H9 (cell line): ENCODE measurements around the gene RNPEPL1. TPM values are rescaled to one million over a fixed set of nuclear protein-coding genes. Genes with fewer than 3 reads are reported as not detected.

Source experiments
- DNase-seq: peaks from one replicate; pipeline ENCODE4 v3.0.0-alpha.2; 2017
- H2AFZ ChIP-seq: one replicate; pipeline ENCODE4 v1.6.1; 2013; ENCODE audit warnings: mild to moderate bottlenecking, low read length, control low read depth, moderate library complexity
- H2AK5ac ChIP-seq: 2 replicates; pipeline ENCODE4 v1.6.1; 2013; ENCODE audit warnings: low read length, control low read depth, mixed read lengths; ENCODE audit not compliant: insufficient read length
- H2BK120ac ChIP-seq: one replicate; pipeline ENCODE4 v1.6.1; 2013; ENCODE audit warnings: low read depth, mild to moderate bottlenecking, low read length, control low read depth, inconsistent platforms; ENCODE audit not compliant: poor library complexity, severe bottlenecking
- H2BK12ac ChIP-seq: 2 replicates; pipeline ENCODE4 v1.6.1; 2013; ENCODE audit warnings: low read length, control low read depth, mixed read lengths, low read depth; ENCODE audit not compliant: insufficient read length
- H2BK15ac ChIP-seq: 2 replicates; pipeline ENCODE4 v1.6.1; 2013; ENCODE audit warnings: low read depth, low read length, control low read depth
- H2BK20ac ChIP-seq: one replicate; pipeline ENCODE4 v1.6.1; 2013; ENCODE audit warnings: low read depth, mild to moderate bottlenecking, low read length, control low read depth, inconsistent platforms; ENCODE audit not compliant: poor library complexity, severe bottlenecking
- H2BK5ac ChIP-seq: 2 replicates; pipeline ENCODE4 v1.6.1; 2013; ENCODE audit warnings: low read length, control low read depth, mixed read lengths; ENCODE audit not compliant: insufficient read length
- H3K14ac ChIP-seq: 2 replicates; pipeline ENCODE4 v1.6.1; 2013; ENCODE audit warnings: low read length, control low read depth; ENCODE audit not compliant: insufficient read depth
- H3K18ac ChIP-seq: 2 replicates; pipeline ENCODE4 v1.6.1; 2013; ENCODE audit warnings: low read depth, mild to moderate bottlenecking, mixed read lengths, low read length, control low read depth; ENCODE audit not compliant: insufficient read length
- H3K23ac ChIP-seq: 2 replicates; pipeline ENCODE4 v1.6.1; 2013; ENCODE audit warnings: low read length, control low read depth, mixed read lengths, low read depth; ENCODE audit not compliant: insufficient read length
- H3K23me2 ChIP-seq: 2 replicates; pipeline ENCODE4 v1.6.1; 2013; ENCODE audit warnings: low read depth, mild to moderate bottlenecking, mixed read lengths, low read length, control low read depth; ENCODE audit not compliant: insufficient read length, poor library complexity, severe bottlenecking
- H3K27ac ChIP-seq: 2 replicates; pipeline ENCODE4 v1.5.1; 2013; ENCODE audit warnings: low read length, control low read depth, mixed read lengths, low read depth; ENCODE audit not compliant: insufficient read length
- H3K27me3 ChIP-seq: 2 replicates; pipeline ENCODE4 v1.6.1; 2013; ENCODE audit warnings: low read length, control low read depth, inconsistent platforms; ENCODE audit not compliant: insufficient read depth
- H3K4ac ChIP-seq: 2 replicates; pipeline ENCODE4 v1.6.1; 2013; ENCODE audit warnings: low read depth, mild to moderate bottlenecking, control low read depth, inconsistent platforms, low read length, moderate library complexity
- H3K4me1 ChIP-seq: 2 replicates; pipeline ENCODE4 v1.6.1; 2013; ENCODE audit warnings: low read length, control low read depth, inconsistent platforms; ENCODE audit not compliant: insufficient read depth
- H3K4me2 ChIP-seq: 2 replicates; pipeline ENCODE4 v1.6.1; 2013; ENCODE audit warnings: low read length, control low read depth, mixed read lengths; ENCODE audit not compliant: insufficient read length, insufficient read depth
- H3K56ac ChIP-seq: 2 replicates; pipeline ENCODE4 v1.6.1; 2013; ENCODE audit warnings: low read depth, mild to moderate bottlenecking, mixed read lengths, low read length, control low read depth; ENCODE audit not compliant: insufficient read length
- H3K79me1 ChIP-seq: 2 replicates; pipeline ENCODE4 v1.6.1; 2013; ENCODE audit warnings: low read depth, mild to moderate bottlenecking, moderate library complexity, low read length, control low read depth, inconsistent platforms; ENCODE audit not compliant: insufficient read depth, poor library complexity, severe bottlenecking
- H3K79me2 ChIP-seq: 2 replicates; pipeline ENCODE4 v1.6.1; 2013; ENCODE audit warnings: low read length, control low read depth, inconsistent platforms; ENCODE audit not compliant: insufficient read depth
- H3K9ac ChIP-seq: 2 replicates; pipeline ENCODE4 v1.6.1; 2013; ENCODE audit warnings: low read length, control low read depth, mixed read lengths; ENCODE audit not compliant: insufficient read length; ENCODE audit errors: extremely low read depth
- H3K9me3 ChIP-seq: one replicate; pipeline ENCODE4 v1.6.1; 2013; ENCODE audit warnings: low read depth, low read length, inconsistent platforms; ENCODE audit not compliant: control insufficient read depth
- H3T11ph ChIP-seq: one replicate; pipeline ENCODE4 v1.6.1; 2013; ENCODE audit warnings: mild to moderate bottlenecking, low read length, control low read depth, inconsistent platforms
- H4K20me1 ChIP-seq: one replicate; pipeline ENCODE4 v1.6.1; 2013; ENCODE audit not compliant: control insufficient read depth, insufficient read length, insufficient read depth
- H4K5ac ChIP-seq: 2 replicates; pipeline ENCODE4 v1.6.1; 2013; ENCODE audit warnings: low read depth, mild to moderate bottlenecking, mixed read lengths, low read length, control low read depth; ENCODE audit not compliant: insufficient read length
- H4K8ac ChIP-seq: replicated peaks from 2 replicates; pipeline ENCODE4 v1.6.1; 2013; ENCODE audit warnings: low read length, control low read depth, mixed read lengths, low read depth; ENCODE audit not compliant: insufficient read length
- H4K91ac ChIP-seq: 2 replicates; pipeline ENCODE4 v1.6.1; 2013; ENCODE audit warnings: low read depth, mild to moderate bottlenecking, moderate library complexity, mixed read lengths, low read length, control low read depth; ENCODE audit not compliant: insufficient read length
- H3K27ac Mint-ChIP-seq, 3 experiments: 2 replicates in 2 of 3; 3 replicates in 1 of 3; pipeline ENCODE4 v1.8.0; 2020 to 2021; ENCODE audit warnings: mixed read lengths in 3 of 3, mild to moderate bottlenecking in 1 of 3, moderate library complexity in 1 of 3
- H3K27me3 Mint-ChIP-seq: 2 replicates; pipeline ENCODE4 v1.8.0; 2021; ENCODE audit warnings: low read depth, mild to moderate bottlenecking, moderate library complexity, mixed read lengths
- H3K36me3 Mint-ChIP-seq, 3 experiments: 2 replicates in 2 of 3; 3 replicates in 1 of 3; pipeline ENCODE4 v1.8.0; 2020 to 2021; ENCODE audit warnings: low read depth in 3 of 3, mixed read lengths in 3 of 3; ENCODE audit not compliant: insufficient read depth in 1 of 3
- H3K4me1 Mint-ChIP-seq, 2 experiments: 2 replicates each; pipeline ENCODE4 v1.8.0; 2020; ENCODE audit warnings: mixed read lengths in 2 of 2
- H3K4me3 Mint-ChIP-seq, 2 experiments: 2 replicates in 1 of 2; 3 replicates in 1 of 2; pipeline ENCODE4 v1.8.0; 2020 to 2021; ENCODE audit warnings: mild to moderate bottlenecking in 2 of 2, mixed read lengths in 2 of 2, moderate library complexity in 1 of 2
- H3K9me3 Mint-ChIP-seq, 2 experiments: 2 replicates in 1 of 2; 3 replicates in 1 of 2; pipeline ENCODE4 v1.8.0; 2020; ENCODE audit warnings: mild to moderate bottlenecking in 2 of 2, mixed read lengths in 2 of 2, moderate library complexity in 1 of 2
- WGBS: extraction: QIAGEN DNeasy Blood & Tissue Kit; methylation state at CpG from one replicate; pipeline ENCODE4 v1.1.7; 2013; ENCODE audit warnings: missing lambda C conversion rate, low lambda C conversion rate, mixed read lengths; ENCODE audit not compliant: insufficient read length; ENCODE audit errors: extremely low coverage; 5-methylcytosine and 5-hydroxymethylcytosine counted together
- total RNA-seq: library from RNA; stranded (reverse); gene quantifications from 2 replicates; pipeline ENCODE4 v1.2.1, GENCODE V29; 2021
- TF ChIP-seq, protein P1 (sequence below): fragments of 200-600 bp; sonication (generic); conservative IDR thresholded peaks from 3 replicates; pipeline ENCODE4 v1.8.0; 2021; ENCODE audit warnings: antibody characterized with exemption, mild to moderate bottlenecking

Gene RNPEPL1
- total RNA-seq, 1 experiment from 2014 or later: 22.5 TPM

DNA sequence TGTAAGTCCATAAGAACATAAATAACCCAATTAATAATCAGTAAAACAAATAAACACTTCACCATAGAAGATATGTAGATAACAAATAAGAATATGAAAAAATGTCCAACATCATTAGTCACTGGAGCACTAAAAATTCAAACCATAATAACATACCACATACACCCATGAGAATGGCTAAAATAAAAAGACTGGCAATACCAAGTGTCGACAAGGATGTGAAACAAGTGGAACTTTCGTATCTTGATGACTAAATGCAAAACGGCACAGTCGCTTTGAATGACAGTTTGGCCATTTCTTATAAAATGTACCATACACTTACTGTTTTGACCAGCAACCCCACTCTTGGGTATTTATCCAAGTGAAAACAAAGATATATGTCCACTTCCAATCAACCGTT lies 37.2 kb upstream of the RNPEPL1 start:
- H3K56ac ChIP-seq: no peak overlapping the region
- H2BK12ac ChIP-seq: no peak overlapping the region
- H2AK5ac ChIP-seq: no peak overlapping the region

More for the DNA sequence above, 37.2 kb upstream of the RNPEPL1 start:
- Histone ChIP-seq H3K4ac (no peak overlapping the region), H2BK5ac (no peak overlapping the region), H3K79me1 (no peaks in the 10 kb centered on the region), H2BK120ac (no peak overlapping the region), H3K9ac (no peak overlapping the region), H3K4me2 (no peak overlapping the region), H3K14ac (no peak overlapping the region), H4K8ac (no peak overlapping the region), H3K27me3 (no peaks in the 10 kb centered on the region), H3K18ac (no peak overlapping the region), H4K20me1 (no peaks in the 10 kb centered on the region), H3T11ph (no peak overlapping the region), H3K23ac (no peak overlapping the region), H3K9me3 (peaks cover 7% of the 10 kb centered on the region), H3K27ac (no peak overlapping the region), H4K5ac (no peak overlapping the region), H3K23me2 (no peaks in the 10 kb centered on the region), H2AFZ (no peak overlapping the region), H4K91ac (no peak overlapping the region), H2BK15ac (no peak overlapping the region), H3K79me2 (no peaks in the 10 kb centered on the region), H3K4me1 (no peaks in the 10 kb centered on the region), H2BK20ac (no peak overlapping the region)
- Mint-ChIP-seq H3K36me3 (peaks cover 62 to 71% (median 68%) of the 10 kb centered on the region in 3 experiments), H3K4me3 (no peak overlapping the region), H3K4me1 (no peaks in the 10 kb centered on the region), H3K27me3 (no peaks in the 10 kb centered on the region; the same call in none of the 2 replicates), H3K27ac (no peak overlapping the region), H3K9me3 (peaks cover 66 to 68% of the 10 kb centered on the region in 2 experiments)
- TF ChIP-seq, protein P1, sequence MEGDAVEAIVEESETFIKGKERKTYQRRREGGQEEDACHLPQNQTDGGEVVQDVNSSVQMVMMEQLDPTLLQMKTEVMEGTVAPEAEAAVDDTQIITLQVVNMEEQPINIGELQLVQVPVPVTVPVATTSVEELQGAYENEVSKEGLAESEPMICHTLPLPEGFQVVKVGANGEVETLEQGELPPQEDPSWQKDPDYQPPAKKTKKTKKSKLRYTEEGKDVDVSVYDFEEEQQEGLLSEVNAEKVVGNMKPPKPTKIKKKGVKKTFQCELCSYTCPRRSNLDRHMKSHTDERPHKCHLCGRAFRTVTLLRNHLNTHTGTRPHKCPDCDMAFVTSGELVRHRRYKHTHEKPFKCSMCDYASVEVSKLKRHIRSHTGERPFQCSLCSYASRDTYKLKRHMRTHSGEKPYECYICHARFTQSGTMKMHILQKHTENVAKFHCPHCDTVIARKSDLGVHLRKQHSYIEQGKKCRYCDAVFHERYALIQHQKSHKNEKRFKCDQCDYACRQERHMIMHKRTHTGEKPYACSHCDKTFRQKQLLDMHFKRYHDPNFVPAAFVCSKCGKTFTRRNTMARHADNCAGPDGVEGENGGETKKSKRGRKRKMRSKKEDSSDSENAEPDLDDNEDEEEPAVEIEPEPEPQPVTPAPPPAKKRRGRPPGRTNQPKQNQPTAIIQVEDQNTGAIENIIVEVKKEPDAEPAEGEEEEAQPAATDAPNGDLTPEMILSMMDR: no peak
- no CpG with 5 or more reads among the region's 5 CpGs for WGBS
- DNase-seq: no peak
